Adipocyte (in vitro differentiated cells): ENCODE measurements around the gene C9orf50.

Experiments used
- DNase-seq: peaks from one replicate; pipeline ENCODE4 v3.0.0-alpha.2; 2015; ENCODE audit warnings: low read depth
- H3K27me3 ChIP-seq: replicated peaks from 2 replicates; pipeline ENCODE4 v1.7.0; 2013; ENCODE audit warnings: mild to moderate bottlenecking, low read length, moderate library complexity; ENCODE audit not compliant: control insufficient read depth, insufficient read depth
- H3K36me3 ChIP-seq: 2 replicates; pipeline ENCODE4 v1.7.0; 2013; ENCODE audit warnings: low read length, mild to moderate bottlenecking, moderate library complexity; ENCODE audit not compliant: control insufficient read depth, insufficient read depth, severe bottlenecking
- H3K4me1 ChIP-seq: 2 replicates; pipeline ENCODE4 v1.7.0; 2013; ENCODE audit warnings: mild to moderate bottlenecking, low read length, moderate library complexity; ENCODE audit not compliant: control insufficient read depth, insufficient read depth
- H3K4me3 ChIP-seq: 2 replicates; pipeline ENCODE4 v1.7.0; 2013; ENCODE audit warnings: mild to moderate bottlenecking, low read length, moderate library complexity
- H3K9ac ChIP-seq: 2 replicates; pipeline ENCODE4 v1.7.0; 2013; ENCODE audit warnings: mild to moderate bottlenecking, low read length, moderate library complexity
- H3K9me3 ChIP-seq: 2 replicates; pipeline ENCODE4 v1.7.0; 2013; ENCODE audit warnings: mild to moderate bottlenecking, low read length, moderate library complexity; ENCODE audit not compliant: control insufficient read depth

The C9orf50 gene

GRCh38 chr9:129614932-129615331 lies 6.0 kb downstream of the C9orf50 start:
- no peak for DNase-seq
- Histone ChIP-seq H3K27me3 (no peaks in the 10 kb centered on the region), H3K4me1 (peaks cover 8% of the 10 kb centered on the region), H3K9me3 (no peaks in the 10 kb centered on the region), H3K36me3 (no peaks in the 10 kb centered on the region), H3K4me3 (no peak overlapping the region), H3K9ac (no peak overlapping the region)

- Histone ChIP-seq H3K4me3 (no peak overlapping the region), H3K9ac (no peak overlapping the region), H3K4me1 (peaks cover 8% of the 10 kb centered on the region), H3K36me3 (no peaks in the 10 kb centered on the region), H3K27me3 (no peaks in the 10 kb centered on the region), H3K9me3 (no peaks in the 10 kb centered on the region)
- no peak for DNase-seq
These were observed 7.3 kb downstream of the C9orf50 start for GRCh38 chr9:129613520-129614175.

- Histone ChIP-seq H3K36me3 (no peaks in the 10 kb centered on the region), H3K9ac (no peak overlapping the region), H3K4me1 (peaks cover 8% of the 10 kb centered on the region), H3K27me3 (no peaks in the 10 kb centered on the region), H3K4me3 (no peak overlapping the region), H3K9me3 (no peaks in the 10 kb centered on the region)
- DNase-seq, result no peak
These were observed 7.9 kb downstream of the C9orf50 start for GRCh38 chr9:129612815-129613519.

- peaks cover 15% of the 10 kb centered on the region for H3K4me1 ChIP-seq
- H3K9me3 ChIP-seq, result no peaks in the 10 kb centered on the region
- H3K36me3 ChIP-seq, result no peaks in the 10 kb centered on the region
- DNase-seq, result no peak
- H3K27me3 ChIP-seq, result no peaks in the 10 kb centered on the region
- no peak overlapping the region for H3K9ac ChIP-seq
- H3K4me3 ChIP-seq, result no peak overlapping the region
These were observed 8.8 kb downstream of the C9orf50 start for GRCh38 chr9:129612123-129612522.

- H3K27me3 ChIP-seq, result no peaks in the 10 kb centered on the region
- peak overlapping the region; percentile 97 for H3K9ac ChIP-seq
- H3K36me3 ChIP-seq, result no peaks in the 10 kb centered on the region
- peaks cover 15% of the 10 kb centered on the region for H3K4me1 ChIP-seq
- peak overlapping the region; percentile 86 for H3K4me3 ChIP-seq
- no peaks in the 10 kb centered on the region for H3K9me3 ChIP-seq
- no peak for DNase-seq
These were observed 9.5 kb downstream of the C9orf50 start for GRCh38 chr9:129611307-129611800.

GRCh38 chr9:129610473-129611306 lies 10.2 kb downstream of the C9orf50 start:
- no peaks in the 10 kb centered on the region for H3K36me3 ChIP-seq
- H3K4me3 ChIP-seq, result peak overlapping the region; percentile 86
- peak overlapping the region; percentile 97 for H3K9ac ChIP-seq
- H3K9me3 ChIP-seq, result no peaks in the 10 kb centered on the region
- DNase-seq, result peak; percentile 89
- H3K4me1 ChIP-seq, result peaks cover 15% of the 10 kb centered on the region
- H3K27me3 ChIP-seq, result no peaks in the 10 kb centered on the region

GRCh38 chr9:129610213-129610472 lies 10.8 kb downstream of the C9orf50 start:
- no peak for DNase-seq
- Histone ChIP-seq H3K36me3 (no peaks in the 10 kb centered on the region), H3K9ac (peak overlapping the region; percentile 97), H3K4me3 (peak overlapping the region; percentile 86), H3K4me1 (peaks cover 15% of the 10 kb centered on the region), H3K27me3 (no peaks in the 10 kb centered on the region), H3K9me3 (no peaks in the 10 kb centered on the region)

- H3K9ac ChIP-seq, result peak overlapping the region; percentile 82
- peaks cover 15% of the 10 kb centered on the region for H3K4me1 ChIP-seq
- H3K4me3 ChIP-seq, result peak overlapping the region; percentile 31
- H3K36me3 ChIP-seq, result no peaks in the 10 kb centered on the region
- no peaks in the 10 kb centered on the region for H3K27me3 ChIP-seq
- peak; percentile 38 for DNase-seq
- no peaks in the 10 kb centered on the region for H3K9me3 ChIP-seq
These were observed 11.3 kb downstream of the C9orf50 start for GRCh38 chr9:129609486-129610212.

- Histone ChIP-seq H3K9me3 (no peaks in the 10 kb centered on the region), H3K27me3 (no peaks in the 10 kb centered on the region), H3K4me3 (no peak overlapping the region), H3K9ac (peak overlapping the region; percentile 60), H3K4me1 (peaks cover 15% of the 10 kb centered on the region), H3K36me3 (no peaks in the 10 kb centered on the region)
- no peak for DNase-seq
These were observed 12.1 kb downstream of the C9orf50 start for GRCh38 chr9:129608561-129609481.

- no peak for DNase-seq
- Histone ChIP-seq H3K4me3 (no peak overlapping the region), H3K27me3 (no peaks in the 10 kb centered on the region), H3K36me3 (no peaks in the 10 kb centered on the region), H3K9ac (no peak overlapping the region), H3K9me3 (no peaks in the 10 kb centered on the region), H3K4me1 (peaks cover 15% of the 10 kb centered on the region)
These were observed 13.9 kb downstream of the C9orf50 start for GRCh38 chr9:129607027-129607387.
